Erythroblast (primary cell): ENCODE data around the gene HACE1.

ENCODE experiments used
- GATA1 ChIP-seq: IDR thresholded peaks from 2 replicates; pipeline ENCODE4 v1.6.1; 2011; ENCODE audit warnings: low read depth, mild to moderate bottlenecking, control low read depth, low read length, moderate library complexity
- POLR2A ChIP-seq: IDR thresholded peaks from 2 replicates; pipeline ENCODE4 v1.6.1; 2011; ENCODE audit warnings: mild to moderate bottlenecking, low read length

- TF ChIP-seq POLR2A, result no peak
- no peak for TF ChIP-seq GATA1
Observed at GRCh38 chr6:104754788-104755409, 104.8 kb downstream of the HACE1 start.
